Prostate gland (tissue), 2 donors: ENCODE results near the gene FMR1NB.

Source experiments
- CTCF ChIP-seq, 4 experiments: fragments of 200-600 bp in 2 of 4; fragments of 450-650 bp in 2 of 4; sonication (generic) in 2 of 4; IDR thresholded peaks; 1 replicate in 3 of 4; 2 replicates in 1 of 4; pipeline ENCODE4 v1.5.1; 2016 to 2019; ENCODE audit warnings: antibody characterized with exemption in 4 of 4, mild to moderate bottlenecking in 2 of 4, moderate library complexity in 2 of 4
- POLR2A ChIP-seq: fragments of 450-650 bp; IDR thresholded peaks from one replicate; pipeline ENCODE4 v1.6.1; 2016; ENCODE audit warnings: antibody characterized with exemption, mild to moderate bottlenecking
- POLR2AphosphoS5 ChIP-seq: sonication (generic); formaldehyde crosslinking; IDR thresholded peaks from one replicate; pipeline ENCODE4 v1.6.1; 2017; ENCODE audit warnings: antibody characterized with exemption

GRCh38 chrX:147981038-147981752 is at the start of gene FMR1NB:
- TF ChIP-seq CTCF (IDR thresholded peaks at IDR 0.05) (no peak), POLR2AphosphoS5 (no peak), POLR2A (no peak)
